ENCODE measurements around the gene POU6F2.

DNA sequence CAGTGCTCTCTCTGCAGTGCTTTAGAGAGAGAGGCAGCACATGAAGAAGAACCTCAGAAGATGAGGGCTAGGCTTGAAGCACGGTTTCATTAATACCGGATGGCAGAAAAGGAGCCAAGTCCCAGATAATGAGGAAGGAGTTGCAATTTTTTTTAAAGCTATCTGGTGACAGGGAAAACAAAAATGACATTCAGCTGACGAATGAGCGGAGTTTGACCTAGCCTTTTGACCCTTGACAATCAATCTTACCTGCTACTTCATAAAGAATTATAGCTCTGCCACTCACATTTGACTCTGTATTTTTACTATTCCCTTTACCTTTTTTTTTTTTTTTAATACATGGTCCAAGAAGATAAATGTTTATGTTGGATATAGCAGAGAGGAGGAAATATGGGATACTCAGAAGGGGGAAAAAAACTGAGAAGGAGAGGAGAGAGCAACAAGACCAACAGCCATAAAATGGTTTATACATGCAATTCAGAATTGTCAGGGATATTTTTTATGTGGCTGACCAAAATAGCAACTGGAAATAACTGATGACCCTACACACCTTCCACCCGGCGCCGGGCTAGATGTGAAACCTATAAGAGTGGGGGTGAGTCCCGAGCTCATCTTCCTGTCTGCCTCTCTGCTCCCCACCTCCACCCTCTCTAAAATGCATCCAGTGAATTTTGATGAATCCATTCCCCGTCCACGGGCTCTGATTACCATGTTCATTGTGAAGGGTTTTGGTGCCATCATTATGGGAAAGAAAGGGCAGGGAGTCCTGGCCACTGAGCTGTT lies 314.1 kb downstream of the POU6F2 start:
- TF ChIP-seq, protein P1, sequence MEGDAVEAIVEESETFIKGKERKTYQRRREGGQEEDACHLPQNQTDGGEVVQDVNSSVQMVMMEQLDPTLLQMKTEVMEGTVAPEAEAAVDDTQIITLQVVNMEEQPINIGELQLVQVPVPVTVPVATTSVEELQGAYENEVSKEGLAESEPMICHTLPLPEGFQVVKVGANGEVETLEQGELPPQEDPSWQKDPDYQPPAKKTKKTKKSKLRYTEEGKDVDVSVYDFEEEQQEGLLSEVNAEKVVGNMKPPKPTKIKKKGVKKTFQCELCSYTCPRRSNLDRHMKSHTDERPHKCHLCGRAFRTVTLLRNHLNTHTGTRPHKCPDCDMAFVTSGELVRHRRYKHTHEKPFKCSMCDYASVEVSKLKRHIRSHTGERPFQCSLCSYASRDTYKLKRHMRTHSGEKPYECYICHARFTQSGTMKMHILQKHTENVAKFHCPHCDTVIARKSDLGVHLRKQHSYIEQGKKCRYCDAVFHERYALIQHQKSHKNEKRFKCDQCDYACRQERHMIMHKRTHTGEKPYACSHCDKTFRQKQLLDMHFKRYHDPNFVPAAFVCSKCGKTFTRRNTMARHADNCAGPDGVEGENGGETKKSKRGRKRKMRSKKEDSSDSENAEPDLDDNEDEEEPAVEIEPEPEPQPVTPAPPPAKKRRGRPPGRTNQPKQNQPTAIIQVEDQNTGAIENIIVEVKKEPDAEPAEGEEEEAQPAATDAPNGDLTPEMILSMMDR (IDR thresholded peaks at IDR 0.05), result no peak
- TF ChIP-seq, protein P2, sequence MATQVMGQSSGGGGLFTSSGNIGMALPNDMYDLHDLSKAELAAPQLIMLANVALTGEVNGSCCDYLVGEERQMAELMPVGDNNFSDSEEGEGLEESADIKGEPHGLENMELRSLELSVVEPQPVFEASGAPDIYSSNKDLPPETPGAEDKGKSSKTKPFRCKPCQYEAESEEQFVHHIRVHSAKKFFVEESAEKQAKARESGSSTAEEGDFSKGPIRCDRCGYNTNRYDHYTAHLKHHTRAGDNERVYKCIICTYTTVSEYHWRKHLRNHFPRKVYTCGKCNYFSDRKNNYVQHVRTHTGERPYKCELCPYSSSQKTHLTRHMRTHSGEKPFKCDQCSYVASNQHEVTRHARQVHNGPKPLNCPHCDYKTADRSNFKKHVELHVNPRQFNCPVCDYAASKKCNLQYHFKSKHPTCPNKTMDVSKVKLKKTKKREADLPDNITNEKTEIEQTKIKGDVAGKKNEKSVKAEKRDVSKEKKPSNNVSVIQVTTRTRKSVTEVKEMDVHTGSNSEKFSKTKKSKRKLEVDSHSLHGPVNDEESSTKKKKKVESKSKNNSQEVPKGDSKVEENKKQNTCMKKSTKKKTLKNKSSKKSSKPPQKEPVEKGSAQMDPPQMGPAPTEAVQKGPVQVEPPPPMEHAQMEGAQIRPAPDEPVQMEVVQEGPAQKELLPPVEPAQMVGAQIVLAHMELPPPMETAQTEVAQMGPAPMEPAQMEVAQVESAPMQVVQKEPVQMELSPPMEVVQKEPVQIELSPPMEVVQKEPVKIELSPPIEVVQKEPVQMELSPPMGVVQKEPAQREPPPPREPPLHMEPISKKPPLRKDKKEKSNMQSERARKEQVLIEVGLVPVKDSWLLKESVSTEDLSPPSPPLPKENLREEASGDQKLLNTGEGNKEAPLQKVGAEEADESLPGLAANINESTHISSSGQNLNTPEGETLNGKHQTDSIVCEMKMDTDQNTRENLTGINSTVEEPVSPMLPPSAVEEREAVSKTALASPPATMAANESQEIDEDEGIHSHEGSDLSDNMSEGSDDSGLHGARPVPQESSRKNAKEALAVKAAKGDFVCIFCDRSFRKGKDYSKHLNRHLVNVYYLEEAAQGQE (IDR thresholded peaks at IDR 0.05; ENCODE audit: insufficient read depth in 1 of 2, low read depth in 2 of 2, low read length in 1 of 2), result no peak
- no peak for TF ChIP-seq POLR2AphosphoS5 (IDR thresholded peaks at IDR 0.05; ENCODE audit: low read depth, low read length)
